Neural cell (in vitro differentiated cells): ENCODE results near the gene SRPX. TPM values are rescaled to one million over a fixed set of nuclear protein-coding genes. Genes with fewer than 3 reads are reported as not detected.

Experiments
- H2AFZ ChIP-seq: fragments of 200-600, 300-800 bp; sonication (generic), shearing (Covaris generic); 2 replicates; pipeline ENCODE4 v1.6.0; 2014; ENCODE audit warnings: low read depth, mild to moderate bottlenecking, antibody characterized with exemption, low read length, moderate library complexity
- H3F3A ChIP-seq: fragments of 200-600 bp; shearing (Covaris generic); 2 replicates; pipeline ENCODE4 v1.6.1; 2016; ENCODE audit warnings: mild to moderate bottlenecking, moderate library complexity, mixed read lengths, antibody characterized with exemption, low read length; ENCODE audit not compliant: insufficient read depth, poor library complexity, severe bottlenecking
- H3K27ac ChIP-seq: fragments of 200-600, 300-800 bp; sonication (generic), shearing (Covaris generic); 2 replicates; pipeline ENCODE4 v1.5.1; 2014; ENCODE audit warnings: mild to moderate bottlenecking, low read length, moderate library complexity
- H3K27me3 ChIP-seq: fragments of 300-800, 200-600 bp; sonication (generic), shearing (Covaris generic); 2 replicates; pipeline ENCODE4 v1.6.0; 2014; ENCODE audit warnings: mild to moderate bottlenecking, low read depth, low read length, moderate library complexity; ENCODE audit not compliant: insufficient read depth
- H3K36me3 ChIP-seq: fragments of 300-800, 200-600 bp; sonication (generic), shearing (Covaris generic); 2 replicates; pipeline ENCODE4 v1.5.1; 2014; ENCODE audit warnings: mild to moderate bottlenecking, antibody characterized with exemption, low read length, moderate library complexity; ENCODE audit not compliant: insufficient read depth
- H3K4me2 ChIP-seq: fragments of 300-800, 200-600 bp; sonication (generic), shearing (Covaris generic); 2 replicates; pipeline ENCODE4 v1.6.0; 2014; ENCODE audit warnings: mild to moderate bottlenecking, low read length
- H3K4me3 ChIP-seq: fragments of 300-800, 200-600 bp; sonication (generic), shearing (Covaris generic); 2 replicates; pipeline ENCODE4 v1.5.1; 2014; ENCODE audit warnings: mild to moderate bottlenecking, low read length, moderate library complexity
- H3K79me2 ChIP-seq: fragments of 200-600 bp; shearing (Covaris generic); replicated peaks from 2 replicates; pipeline ENCODE4 v1.6.0; 2014; ENCODE audit warnings: mild to moderate bottlenecking, low read length, moderate library complexity; ENCODE audit not compliant: insufficient read depth
- H3K9ac ChIP-seq: fragments of 300-800, 200-600 bp; sonication (generic), shearing (Covaris generic); 2 replicates; pipeline ENCODE4 v1.6.1; 2016; ENCODE audit warnings: mild to moderate bottlenecking, low read length, mixed read lengths
- H3K9me2 ChIP-seq: fragments of 200-600 bp; shearing (Covaris generic); 2 replicates; pipeline ENCODE4 v1.6.1; 2016; ENCODE audit warnings: mild to moderate bottlenecking, low read length, mixed read lengths; ENCODE audit not compliant: insufficient read depth
- H3K9me3 ChIP-seq: fragments of 200-600, 300-800 bp; sonication (generic), shearing (Covaris generic); 2 replicates; pipeline ENCODE4 v1.6.1; 2016; ENCODE audit warnings: mild to moderate bottlenecking, mixed run types, low read length, moderate library complexity, mixed read lengths
- H4K20me1 ChIP-seq: fragments of 200-600 bp; shearing (Covaris generic); 2 replicates; pipeline ENCODE4 v1.6.1; 2016; ENCODE audit warnings: mild to moderate bottlenecking, mixed run types; ENCODE audit not compliant: insufficient read depth
- EP300 ChIP-seq: fragments of 450-650 bp; conservative IDR thresholded peaks from 2 replicates; pipeline ENCODE4 v1.6.1; 2014; ENCODE audit warnings: antibody characterized with exemption, mild to moderate bottlenecking, moderate library complexity; ENCODE audit not compliant: poor library complexity, severe bottlenecking
- EZH2 ChIP-seq: fragments of 200-600, 300-800 bp; shearing (Covaris generic), sonication (generic); IDR thresholded peaks from 2 replicates; pipeline ENCODE4 v1.6.1; 2014; ENCODE audit warnings: antibody characterized with exemption, low read length, borderline replicate concordance, mild to moderate bottlenecking; ENCODE audit not compliant: insufficient read depth, poor library complexity, severe bottlenecking
- MXI1 ChIP-seq: fragments of 450-650 bp; conservative IDR thresholded peaks from 2 replicates; pipeline ENCODE4 v1.6.1; 2014; ENCODE audit warnings: antibody characterized with exemption, mild to moderate bottlenecking; ENCODE audit not compliant: poor library complexity, severe bottlenecking
- POLR2AphosphoS5 ChIP-seq: IDR thresholded peaks from 2 replicates; pipeline ENCODE4 v1.6.1; 2012
- RAD21 ChIP-seq: fragments of 450-650 bp; conservative IDR thresholded peaks from 2 replicates; pipeline ENCODE4 v1.6.1; 2014; ENCODE audit warnings: antibody characterized with exemption, mild to moderate bottlenecking, moderate library complexity
- SMC3 ChIP-seq: fragments of 450-650 bp; conservative IDR thresholded peaks from 2 replicates; pipeline ENCODE4 v1.6.1; 2014; ENCODE audit warnings: antibody characterized with exemption, mild to moderate bottlenecking, moderate library complexity; ENCODE audit not compliant: poor library complexity
- TAF1 ChIP-seq: IDR thresholded peaks from 2 replicates; pipeline ENCODE4 v1.6.1; 2012; ENCODE audit warnings: low read depth
- polyA plus RNA-seq: library from polyadenylated mRNA; depleted of rRNA; stranded (reverse); fragments of >200 nt; gene quantifications from 2 replicates; pipeline ENCODE4 v1.2.3, GENCODE V29; 2014
- TF ChIP-seq, protein P1 (sequence below): fragments of 450-650 bp; IDR thresholded peaks from 2 replicates; pipeline ENCODE4 v1.5.1; 2014; ENCODE audit warnings: antibody characterized with exemption, mild to moderate bottlenecking, moderate library complexity; ENCODE audit not compliant: poor library complexity, severe bottlenecking
- TF ChIP-seq, protein P2 (sequence below): IDR thresholded peaks from 2 replicates; pipeline ENCODE4 v1.6.1; 2012; ENCODE audit warnings: borderline replicate concordance

SRPX gene
- polyA plus RNA-seq, 1 donor from 2014 or later, result 0.52 TPM

DNA sequence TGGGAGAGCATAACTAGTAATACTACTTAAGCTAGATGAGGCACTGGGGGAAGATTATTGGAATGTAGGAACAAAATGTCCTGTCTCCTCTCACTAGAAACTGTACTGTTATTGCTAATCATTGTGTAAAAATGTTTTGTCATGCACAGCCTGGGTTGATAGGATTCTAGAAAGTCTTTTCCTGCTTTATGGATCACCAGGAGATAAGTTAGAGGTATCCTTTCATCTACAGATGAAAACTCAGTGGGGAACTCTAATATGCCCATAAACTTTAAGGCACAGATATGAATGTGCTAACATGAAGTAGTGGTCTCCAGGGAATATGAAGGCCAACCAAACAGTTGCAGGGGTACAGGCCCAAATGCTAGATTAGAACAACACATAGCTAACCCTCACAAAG, 57.5 kb downstream of the SRPX start:
- Histone ChIP-seq H3K79me2 (no peaks in the 10 kb centered on the region), H3K4me2 (no peak overlapping the region), H3F3A (no peaks in the 10 kb centered on the region), H2AFZ (no peak overlapping the region), H3K36me3 (no peaks in the 10 kb centered on the region), H3K9me3 (no peaks in the 10 kb centered on the region), H3K27ac (no peak overlapping the region), H3K9me2 (no peaks in the 10 kb centered on the region), H3K27me3 (no peaks in the 10 kb centered on the region), H3K4me3 (no peak overlapping the region), H4K20me1 (no peaks in the 10 kb centered on the region), H3K9ac (no peak overlapping the region)
- TF ChIP-seq, protein P1, sequence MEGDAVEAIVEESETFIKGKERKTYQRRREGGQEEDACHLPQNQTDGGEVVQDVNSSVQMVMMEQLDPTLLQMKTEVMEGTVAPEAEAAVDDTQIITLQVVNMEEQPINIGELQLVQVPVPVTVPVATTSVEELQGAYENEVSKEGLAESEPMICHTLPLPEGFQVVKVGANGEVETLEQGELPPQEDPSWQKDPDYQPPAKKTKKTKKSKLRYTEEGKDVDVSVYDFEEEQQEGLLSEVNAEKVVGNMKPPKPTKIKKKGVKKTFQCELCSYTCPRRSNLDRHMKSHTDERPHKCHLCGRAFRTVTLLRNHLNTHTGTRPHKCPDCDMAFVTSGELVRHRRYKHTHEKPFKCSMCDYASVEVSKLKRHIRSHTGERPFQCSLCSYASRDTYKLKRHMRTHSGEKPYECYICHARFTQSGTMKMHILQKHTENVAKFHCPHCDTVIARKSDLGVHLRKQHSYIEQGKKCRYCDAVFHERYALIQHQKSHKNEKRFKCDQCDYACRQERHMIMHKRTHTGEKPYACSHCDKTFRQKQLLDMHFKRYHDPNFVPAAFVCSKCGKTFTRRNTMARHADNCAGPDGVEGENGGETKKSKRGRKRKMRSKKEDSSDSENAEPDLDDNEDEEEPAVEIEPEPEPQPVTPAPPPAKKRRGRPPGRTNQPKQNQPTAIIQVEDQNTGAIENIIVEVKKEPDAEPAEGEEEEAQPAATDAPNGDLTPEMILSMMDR, result no peak
- TF ChIP-seq EP300, result no peak
- TF ChIP-seq MXI1, result no peak
- no peak for TF ChIP-seq RAD21
- TF ChIP-seq POLR2AphosphoS5, result no peak
- TF ChIP-seq, protein P2, sequence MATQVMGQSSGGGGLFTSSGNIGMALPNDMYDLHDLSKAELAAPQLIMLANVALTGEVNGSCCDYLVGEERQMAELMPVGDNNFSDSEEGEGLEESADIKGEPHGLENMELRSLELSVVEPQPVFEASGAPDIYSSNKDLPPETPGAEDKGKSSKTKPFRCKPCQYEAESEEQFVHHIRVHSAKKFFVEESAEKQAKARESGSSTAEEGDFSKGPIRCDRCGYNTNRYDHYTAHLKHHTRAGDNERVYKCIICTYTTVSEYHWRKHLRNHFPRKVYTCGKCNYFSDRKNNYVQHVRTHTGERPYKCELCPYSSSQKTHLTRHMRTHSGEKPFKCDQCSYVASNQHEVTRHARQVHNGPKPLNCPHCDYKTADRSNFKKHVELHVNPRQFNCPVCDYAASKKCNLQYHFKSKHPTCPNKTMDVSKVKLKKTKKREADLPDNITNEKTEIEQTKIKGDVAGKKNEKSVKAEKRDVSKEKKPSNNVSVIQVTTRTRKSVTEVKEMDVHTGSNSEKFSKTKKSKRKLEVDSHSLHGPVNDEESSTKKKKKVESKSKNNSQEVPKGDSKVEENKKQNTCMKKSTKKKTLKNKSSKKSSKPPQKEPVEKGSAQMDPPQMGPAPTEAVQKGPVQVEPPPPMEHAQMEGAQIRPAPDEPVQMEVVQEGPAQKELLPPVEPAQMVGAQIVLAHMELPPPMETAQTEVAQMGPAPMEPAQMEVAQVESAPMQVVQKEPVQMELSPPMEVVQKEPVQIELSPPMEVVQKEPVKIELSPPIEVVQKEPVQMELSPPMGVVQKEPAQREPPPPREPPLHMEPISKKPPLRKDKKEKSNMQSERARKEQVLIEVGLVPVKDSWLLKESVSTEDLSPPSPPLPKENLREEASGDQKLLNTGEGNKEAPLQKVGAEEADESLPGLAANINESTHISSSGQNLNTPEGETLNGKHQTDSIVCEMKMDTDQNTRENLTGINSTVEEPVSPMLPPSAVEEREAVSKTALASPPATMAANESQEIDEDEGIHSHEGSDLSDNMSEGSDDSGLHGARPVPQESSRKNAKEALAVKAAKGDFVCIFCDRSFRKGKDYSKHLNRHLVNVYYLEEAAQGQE, result no peak
- no peak for TF ChIP-seq EZH2
- TF ChIP-seq TAF1, result no peak
- TF ChIP-seq SMC3, result no peak

DNA sequence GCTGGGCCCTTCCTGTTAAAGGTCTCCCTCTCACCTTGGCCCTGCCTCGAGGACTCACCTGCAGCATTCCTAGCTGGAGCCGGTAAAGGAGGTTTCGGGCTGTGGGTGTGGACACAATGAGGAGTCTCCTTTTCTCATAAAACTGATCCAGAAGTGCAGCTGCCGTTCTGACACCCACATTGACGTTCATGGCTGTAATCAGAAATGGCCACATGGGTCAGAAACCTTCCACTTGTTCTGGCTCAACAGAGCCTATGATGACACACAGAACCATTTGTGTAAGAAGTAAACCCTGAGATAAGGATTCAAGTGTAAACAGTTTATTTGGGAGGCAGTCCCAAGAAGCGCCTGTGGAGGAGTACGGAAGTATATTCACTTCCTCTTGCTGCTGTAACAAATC, 63.8 kb downstream of the SRPX start:
- no peaks in the 10 kb centered on the region for H3K36me3 ChIP-seq
- no peak overlapping the region for H3K4me3 ChIP-seq
- H3K79me2 ChIP-seq, result no peaks in the 10 kb centered on the region
- H4K20me1 ChIP-seq, result no peaks in the 10 kb centered on the region
- H2AFZ ChIP-seq, result no peak overlapping the region
- no peaks in the 10 kb centered on the region for H3K9me2 ChIP-seq
- no peak overlapping the region for H3K4me2 ChIP-seq
- no peaks in the 10 kb centered on the region for H3K9me3 ChIP-seq
- TF ChIP-seq EZH2 (no peak), POLR2AphosphoS5 (no peak), TAF1 (no peak), EP300 (no peak), MXI1 (no peak), RAD21 (no peak), SMC3 (no peak)
- TF ChIP-seq, protein P2, result no peak
- TF ChIP-seq, protein P1, result no peak
- H3F3A ChIP-seq, result no peaks in the 10 kb centered on the region
- H3K27me3 ChIP-seq, result no peaks in the 10 kb centered on the region
- no peak overlapping the region for H3K9ac ChIP-seq
- H3K27ac ChIP-seq, result no peak overlapping the region
